IMR-90 (cell line): Measurements from ENCODE around the gene ARHGEF6. TPM values are rescaled to one million over a fixed set of nuclear protein-coding genes. Genes with fewer than 3 reads are reported as not detected.

Experiments used
- ATAC-seq: fragments of 200-7000 bp; cut with Tn5 transposase; 2 replicates; pipeline ENCODE4 v1.9.1; 2020; ENCODE audit warnings: low read depth, mild to moderate bottlenecking, moderate library complexity
- BruUV-seq: library from RNA; stranded (reverse); fragments of 400-500 nt; replicated peaks from 2 replicates; lab custom pipeline; 2021; lab: Mats Ljungman, UMichigan
- CTCF ChIA-PET: fragments of 300-600 bp; formaldehyde crosslinking; extraction: SDS; loops from one replicate; lab custom pipeline; 2021; ENCODE audit warnings: antibody characterized with exemption; lab: Yijun Ruan, JAX
- POLR2A ChIA-PET: fragments of 300-600 bp; sonication (Branson Sonifier 250); formaldehyde crosslinking; loops from one replicate; lab custom pipeline; 2022; ENCODE audit warnings: antibody characterized with exemption; ENCODE audit not compliant: unreplicated experiment; lab: Charles Lee
- DNase-seq: peaks from one replicate; pipeline ENCODE4 v3.0.0; 2013
- H2AFZ ChIP-seq: replicated peaks from 2 replicates; pipeline ENCODE3; 2013; ENCODE audit warnings: low read length, mild to moderate bottlenecking; ENCODE audit not compliant: poor library complexity
- H2AK5ac ChIP-seq: 2 replicates; pipeline ENCODE4 v1.6.1; 2013; ENCODE audit warnings: low read depth, low read length, inconsistent platforms
- H2AK9ac ChIP-seq: replicated peaks from 2 replicates; pipeline ENCODE3; 2013; ENCODE audit warnings: mild to moderate bottlenecking, low read depth, low read length, moderate library complexity; ENCODE audit not compliant: poor library complexity
- H2BK120ac ChIP-seq: 2 replicates; pipeline ENCODE4 v1.6.1; 2013; ENCODE audit warnings: low read depth, low read length, inconsistent platforms
- H2BK15ac ChIP-seq: 3 replicates; pipeline ENCODE4 v1.6.1; 2013; ENCODE audit warnings: low read depth, low read length, inconsistent platforms
- H2BK20ac ChIP-seq: 2 replicates; pipeline ENCODE4 v1.6.1; 2013; ENCODE audit warnings: low read depth, mild to moderate bottlenecking, inconsistent platforms, low read length, moderate library complexity
- H2BK5ac ChIP-seq: 2 replicates; pipeline ENCODE4 v1.6.1; 2013; ENCODE audit warnings: mild to moderate bottlenecking, low read depth, low read length, inconsistent platforms; ENCODE audit not compliant: poor library complexity, severe bottlenecking
- H3K14ac ChIP-seq: replicated peaks from 2 replicates; pipeline ENCODE4 v1.6.1; 2013; ENCODE audit warnings: low read depth, low read length, inconsistent platforms
- H3K18ac ChIP-seq: 2 replicates; pipeline ENCODE4 v1.6.1; 2013; ENCODE audit warnings: low read depth, low read length, control low read depth
- H3K23ac ChIP-seq: 2 replicates; pipeline ENCODE4 v1.6.1; 2013; ENCODE audit warnings: low read depth, low read length, inconsistent platforms
- H3K27ac ChIP-seq: 2 replicates; pipeline ENCODE4 v1.5.1; 2013; ENCODE audit warnings: mild to moderate bottlenecking, control low read depth, low read length; ENCODE audit not compliant: insufficient read depth
- H3K27me3 ChIP-seq: 2 replicates; pipeline ENCODE4 v1.6.1; 2013; ENCODE audit warnings: low read length; ENCODE audit not compliant: control insufficient read depth, insufficient read depth
- H3K36me3 ChIP-seq: 2 replicates; pipeline ENCODE4 v1.6.1; 2013; ENCODE audit warnings: low read length, mixed read lengths; ENCODE audit not compliant: control insufficient read depth, insufficient read depth
- H3K4ac ChIP-seq: 2 replicates; pipeline ENCODE4 v1.6.1; 2013; ENCODE audit warnings: low read depth, low read length, inconsistent platforms
- H3K4me1 ChIP-seq: 2 replicates; pipeline ENCODE4 v1.6.1; 2013; ENCODE audit warnings: low read length, mixed read lengths; ENCODE audit not compliant: control insufficient read depth, insufficient read depth
- H3K4me2 ChIP-seq: 2 replicates; pipeline ENCODE4 v1.6.1; 2013; ENCODE audit warnings: low read depth, mild to moderate bottlenecking, control low read depth, low read length, moderate library complexity
- H3K4me3 ChIP-seq: 2 replicates; pipeline ENCODE4 v1.5.1; 2013; ENCODE audit warnings: low read depth, mild to moderate bottlenecking, control low read depth, low read length, moderate library complexity; ENCODE audit not compliant: insufficient read depth
- H3K56ac ChIP-seq: 2 replicates; pipeline ENCODE4 v1.6.1; 2013; ENCODE audit warnings: low read length, inconsistent platforms; ENCODE audit not compliant: insufficient read depth; ENCODE audit errors: extremely low read depth
- H3K79me1 ChIP-seq, 2 experiments: 2 replicates each; pipeline ENCODE4 v1.6.1; 2013; ENCODE audit warnings: low read length in 2 of 2, inconsistent platforms in 1 of 2, low read depth in 1 of 2
- H3K9ac ChIP-seq: 2 replicates; pipeline ENCODE4 v1.6.1; 2013; ENCODE audit warnings: low read depth, low read length, control low read depth
- H3K9me1 ChIP-seq: 2 replicates; pipeline ENCODE4 v1.6.1; 2013; ENCODE audit warnings: low read length, inconsistent platforms; ENCODE audit not compliant: insufficient read depth
- H3K9me3 ChIP-seq: 2 replicates; pipeline ENCODE4 v1.6.1; 2013; ENCODE audit warnings: low read length; ENCODE audit not compliant: control insufficient read depth, insufficient read depth
- H4K20me1 ChIP-seq: 2 replicates; pipeline ENCODE4 v1.6.1; 2013; ENCODE audit warnings: low read length, inconsistent platforms; ENCODE audit not compliant: insufficient read depth
- H4K5ac ChIP-seq: 2 replicates; pipeline ENCODE4 v1.6.1; 2013; ENCODE audit warnings: mild to moderate bottlenecking, low read depth, low read length, control low read depth
- H4K8ac ChIP-seq, 2 experiments: 2 replicates each; pipeline ENCODE4 v1.6.1; 2013; ENCODE audit warnings: low read depth in 2 of 2, low read length in 2 of 2, control low read depth in 1 of 2, inconsistent platforms in 1 of 2
- H4K91ac ChIP-seq: 2 replicates; pipeline ENCODE4 v1.6.1; 2013; ENCODE audit warnings: low read depth, low read length, inconsistent platforms; ENCODE audit not compliant: insufficient read depth
- BHLHE40 ChIP-seq: fragments of 150-350 bp; IDR thresholded peaks from 2 replicates; pipeline ENCODE4 v1.6.1; 2016; ENCODE audit warnings: mild to moderate bottlenecking, low read depth, low read length
- CEBPB ChIP-seq: IDR thresholded peaks from 2 replicates; pipeline ENCODE4 v1.6.1; 2012; ENCODE audit warnings: low read depth, low read length, improper control_type of control experiment
- CHD1 ChIP-seq: IDR thresholded peaks from 2 replicates; pipeline ENCODE4 v1.6.1; 2012; ENCODE audit warnings: low read depth, low read length, improper control_type of control experiment
- MAFK ChIP-seq: IDR thresholded peaks from 2 replicates; pipeline ENCODE4 v1.6.1; 2012; ENCODE audit warnings: low read depth, low read length, improper control_type of control experiment
- POLR2A ChIP-seq: IDR thresholded peaks from 2 replicates; pipeline ENCODE4 v1.6.1; 2012; ENCODE audit warnings: mild to moderate bottlenecking, low read depth, low read length
- RAD21 ChIP-seq: IDR thresholded peaks from 2 replicates; pipeline ENCODE4 v1.6.1; 2012; ENCODE audit warnings: low read length, improper control_type of control experiment
- RFX5 ChIP-seq: IDR thresholded peaks from 2 replicates; pipeline ENCODE4 v1.8.0; 2012; ENCODE audit warnings: low read depth, mild to moderate bottlenecking, low read length, moderate library complexity
- SMC3 ChIP-seq: fragments of 150-350 bp; IDR thresholded peaks from 2 replicates; pipeline ENCODE4 v1.6.1; 2016; ENCODE audit warnings: low read depth, mild to moderate bottlenecking, antibody characterized with exemption, low read length, moderate library complexity
- WGBS, 2 experiments: methylation state at CpG; one replicate each; pipeline versions ENCODE4 v1.1.5 to v1.1.7; 2013; ENCODE audit warnings: missing lambda C conversion rate in 2 of 2; ENCODE audit not compliant: insufficient read length in 1 of 2; ENCODE audit errors: extremely low coverage in 2 of 2; 5-methylcytosine and 5-hydroxymethylcytosine counted together
- dilution Hi-C: fragments of 300-500 bp; cut with HindIII; formaldehyde crosslinking; loops from one replicate; pipeline ENCODE4 v1.14.3; 2018; ENCODE audit warnings: low sequenced_read_pairs; ENCODE audit not compliant: unreplicated experiment
- in situ Hi-C: fragments of 300-500 bp; cut with MboI; formaldehyde crosslinking; loops from 3 replicates; pipeline ENCODE4 v1.14.3; 2019; ENCODE audit warnings: low sequenced_read_pairs, inconsistent platforms, mixed read lengths
- intact Hi-C: fragments of 100-400 bp; cut with micrococcal nuclease; formaldehyde crosslinking; loops from 2 replicates; pipeline ENCODE4 v1.10.0; 2022
- polyA plus RNA-seq, 3 experiments: library from polyadenylated mRNA; depleted of rRNA; stranded (reverse); fragments of >200 nt; gene quantifications; 2 replicates each; pipeline ENCODE4 v1.2.3, GENCODE V29; 2012; ENCODE audit warnings: low replicate concordance in 1 of 3
- total RNA-seq: library from RNA; depleted of rRNA; stranded (reverse); fragments of >200 nt; gene quantifications from 2 replicates; pipeline ENCODE4 v1.2.3, GENCODE V29; 2012
- TF ChIP-seq, protein P1 (sequence below): conservative IDR thresholded peaks from 2 replicates; pipeline ENCODE4 v1.5.1; 2012; ENCODE audit warnings: mild to moderate bottlenecking, low read depth, low read length, improper control_type of control experiment

The ARHGEF6 gene
- total and polyA plus RNA-seq, 2 of the 4 experiments (the other 2 are of a cell fraction) = 2.1 to 2.7 TPM

- no TSS peak for BruUV-seq
- no peak overlapping the region for H4K91ac ChIP-seq
- TF ChIP-seq CHD1 = no peak
- TF ChIP-seq CEBPB = no peak
- no peak for TF ChIP-seq BHLHE40
- no peak for TF ChIP-seq MAFK
- no peak for TF ChIP-seq SMC3
- no peak for TF ChIP-seq POLR2A
- TF ChIP-seq, protein P1, sequence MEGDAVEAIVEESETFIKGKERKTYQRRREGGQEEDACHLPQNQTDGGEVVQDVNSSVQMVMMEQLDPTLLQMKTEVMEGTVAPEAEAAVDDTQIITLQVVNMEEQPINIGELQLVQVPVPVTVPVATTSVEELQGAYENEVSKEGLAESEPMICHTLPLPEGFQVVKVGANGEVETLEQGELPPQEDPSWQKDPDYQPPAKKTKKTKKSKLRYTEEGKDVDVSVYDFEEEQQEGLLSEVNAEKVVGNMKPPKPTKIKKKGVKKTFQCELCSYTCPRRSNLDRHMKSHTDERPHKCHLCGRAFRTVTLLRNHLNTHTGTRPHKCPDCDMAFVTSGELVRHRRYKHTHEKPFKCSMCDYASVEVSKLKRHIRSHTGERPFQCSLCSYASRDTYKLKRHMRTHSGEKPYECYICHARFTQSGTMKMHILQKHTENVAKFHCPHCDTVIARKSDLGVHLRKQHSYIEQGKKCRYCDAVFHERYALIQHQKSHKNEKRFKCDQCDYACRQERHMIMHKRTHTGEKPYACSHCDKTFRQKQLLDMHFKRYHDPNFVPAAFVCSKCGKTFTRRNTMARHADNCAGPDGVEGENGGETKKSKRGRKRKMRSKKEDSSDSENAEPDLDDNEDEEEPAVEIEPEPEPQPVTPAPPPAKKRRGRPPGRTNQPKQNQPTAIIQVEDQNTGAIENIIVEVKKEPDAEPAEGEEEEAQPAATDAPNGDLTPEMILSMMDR = no peak
- TF ChIP-seq RAD21 = no peak
- no peak for TF ChIP-seq RFX5
- no peak overlapping the region for H2BK5ac ChIP-seq
- H2BK15ac ChIP-seq = no peak overlapping the region
- no peaks in the 10 kb centered on the region for H4K20me1 ChIP-seq
- H3K27ac ChIP-seq = no peak overlapping the region
- H3K79me1 ChIP-seq = no peaks in the 10 kb centered on the region
- no peaks in the 10 kb centered on the region for H3K9me1 ChIP-seq
- no peak overlapping the region for H2AFZ ChIP-seq
- H3K36me3 ChIP-seq = no peaks in the 10 kb centered on the region
- no peak overlapping the region for H3K14ac ChIP-seq
- WGBS, 2 experiments = no CpG with 5 or more reads among the region's 2 CpGs
- H3K18ac ChIP-seq = no peak overlapping the region
- no peak overlapping the region for H3K4me3 ChIP-seq
- no peak overlapping the region for H2AK5ac ChIP-seq
- no peak overlapping the region for H2AK9ac ChIP-seq
- no peaks in the 10 kb centered on the region for H3K4me1 ChIP-seq
- ChIA-PET POLR2A (no interaction called here), CTCF (interaction anchor here (1.1 kb wide), 1 partner anchor 10 kb away, joined by 4 read pairs; no protein-coding TSS in a partner anchor)
- DNase-seq = peak; percentile 11
- no peak overlapping the region for H2BK20ac ChIP-seq
- intact Hi-C loops (no loop called here), in situ Hi-C loops (no loop called here), dilution Hi-C loops (no loop called here)
- H3K9ac ChIP-seq = no peak overlapping the region
- H4K8ac ChIP-seq = no peak overlapping the region
- H3K23ac ChIP-seq = no peak overlapping the region
- no peak overlapping the region for H4K5ac ChIP-seq
- no peak overlapping the region for H3K4ac ChIP-seq
- no peak overlapping the region for H3K56ac ChIP-seq
- H3K4me2 ChIP-seq = no peak overlapping the region
- ATAC-seq = no peak; the same call in 1 of the 2 replicates
- H3K27me3 ChIP-seq = peaks cover 1% of the 10 kb centered on the region; the same call in 1 of the 2 replicates
- no peaks in the 10 kb centered on the region for H3K9me3 ChIP-seq
- H2BK120ac ChIP-seq = no peak overlapping the region
These were observed 27.9 kb downstream of the ARHGEF6 start for GRCh38 chrX:136752796-136753195.
